Activated T-cell treated with anti-CD3 and anti-CD28 coated beads, Interleukin-2, amount 50 U/mL, for 24 hours (primary cell): Measurements from ENCODE around the gene DCST2.

Source experiments
- DNase-seq: peaks from one replicate; pipeline ENCODE4 v3.0.0-alpha.2; 2020
- H3K27ac Mint-ChIP-seq: 2 replicates; pipeline ENCODE4 v1.8.0; 2020; ENCODE audit warnings: mild to moderate bottlenecking, mixed read lengths
- H3K27me3 Mint-ChIP-seq: 2 replicates; pipeline ENCODE4 v1.8.0; 2020; ENCODE audit warnings: mixed read lengths
- H3K36me3 Mint-ChIP-seq: 2 replicates; pipeline ENCODE4 v1.8.0; 2020; ENCODE audit warnings: low read depth, mixed read lengths
- H3K4me1 Mint-ChIP-seq: 2 replicates; pipeline ENCODE4 v1.8.0; 2020; ENCODE audit warnings: low read depth, mixed read lengths
- H3K4me3 Mint-ChIP-seq: 2 replicates; pipeline ENCODE4 v1.8.0; 2020; ENCODE audit warnings: mild to moderate bottlenecking, moderate library complexity, mixed read lengths
- H3K9me3 Mint-ChIP-seq: 2 replicates; pipeline ENCODE4 v1.8.0; 2020; ENCODE audit warnings: mixed read lengths

The DCST2 gene

GRCh38 chr1:155033524-155033923 lies at the start of gene DCST2, which contains the start of gene DCST1:
Gene DCST2 (minus strand): TSS chr1:155033781. CDS start chr1:155033701, 80 bp downstream.
Gene DCST1 (plus strand): TSS chr1:155033824. CDS start chr1:155034037, 213 bp downstream.
- H3K27me3 Mint-ChIP-seq: peaks cover 1% of the 10 kb centered on the region
- no peaks in the 10 kb centered on the region for H3K36me3 Mint-ChIP-seq

GRCh38 chr1:155083052-155083541 lies 49.5 kb upstream of the DCST2 start:
- DNase-seq: no peak
- Mint-ChIP-seq H3K36me3 (peaks cover 2% of the 10 kb centered on the region), H3K27me3 (peaks cover 47% of the 10 kb centered on the region), H3K4me1 (peaks cover 55% of the 10 kb centered on the region), H3K9me3 (no peaks in the 10 kb centered on the region), H3K27ac (no peak overlapping the region), H3K4me3 (no peak overlapping the region)

More at GRCh38 chr1:155033524-155033923, at the start of gene DCST2, which contains the start of gene DCST1:
- H3K4me3 Mint-ChIP-seq: no peak within 1 kb of the TSS
- no peaks in the 10 kb centered on the region for H3K9me3 Mint-ChIP-seq
- DNase-seq: no peak
- H3K4me1 Mint-ChIP-seq: no peaks in the 10 kb centered on the region
- no peak within 1 kb of the TSS for H3K27ac Mint-ChIP-seq

- peaks cover 56% of the 10 kb centered on the region for H3K4me1 Mint-ChIP-seq
- peak overlapping the region; percentile 20 for H3K4me3 Mint-ChIP-seq
- peaks cover 47% of the 10 kb centered on the region for H3K27me3 Mint-ChIP-seq
- DNase-seq: peak; percentile 54
- peaks cover 2% of the 10 kb centered on the region for H3K36me3 Mint-ChIP-seq
- H3K9me3 Mint-ChIP-seq: no peaks in the 10 kb centered on the region
- H3K27ac Mint-ChIP-seq: no peak overlapping the region
Observed at GRCh38 chr1:155082301-155083051, 48.9 kb upstream of the DCST2 start.

GRCh38 chr1:155081472-155082300 lies 48.1 kb upstream of the DCST2 start:
- H3K36me3 Mint-ChIP-seq: peaks cover 2% of the 10 kb centered on the region
- H3K27ac Mint-ChIP-seq: peak overlapping the region; percentile 34
- peaks cover 47% of the 10 kb centered on the region for H3K27me3 Mint-ChIP-seq
- peak; percentile 58 for DNase-seq
- peaks cover 56% of the 10 kb centered on the region for H3K4me1 Mint-ChIP-seq
- no peaks in the 10 kb centered on the region for H3K9me3 Mint-ChIP-seq
- H3K4me3 Mint-ChIP-seq: peak overlapping the region; percentile 56

GRCh38 chr1:155080312-155081228 lies 47.0 kb upstream of the DCST2 start:
- H3K9me3 Mint-ChIP-seq: no peaks in the 10 kb centered on the region
- H3K27ac Mint-ChIP-seq: no peak overlapping the region
- H3K4me3 Mint-ChIP-seq: no peak overlapping the region
- peak; percentile 52 for DNase-seq
- H3K4me1 Mint-ChIP-seq: peaks cover 50% of the 10 kb centered on the region
- H3K27me3 Mint-ChIP-seq: peaks cover 47% of the 10 kb centered on the region
- peaks cover 2% of the 10 kb centered on the region for H3K36me3 Mint-ChIP-seq

- Mint-ChIP-seq H3K27me3 (peaks cover 47% of the 10 kb centered on the region), H3K4me1 (peaks cover 45% of the 10 kb centered on the region)
Observed at GRCh38 chr1:155079487-155080311, 46.1 kb upstream of the DCST2 start.

GRCh38 chr1:155079210-155079486 lies 45.6 kb upstream of the DCST2 start:
- DNase-seq: no peak
- Mint-ChIP-seq H3K9me3 (no peaks in the 10 kb centered on the region), H3K27me3 (peaks cover 41% of the 10 kb centered on the region), H3K36me3 (no peaks in the 10 kb centered on the region), H3K4me1 (peaks cover 43% of the 10 kb centered on the region), H3K4me3 (peak overlapping the region; percentile 65), H3K27ac (peak overlapping the region; percentile 53)

More at GRCh38 chr1:155079487-155080311, 46.1 kb upstream of the DCST2 start:
- Mint-ChIP-seq H3K9me3 (no peaks in the 10 kb centered on the region), H3K4me3 (peak overlapping the region; percentile 65), H3K27ac (peak overlapping the region; percentile 53), H3K36me3 (no peaks in the 10 kb centered on the region)
- DNase-seq: peak; percentile 51

- H3K27me3 Mint-ChIP-seq: peaks cover 36% of the 10 kb centered on the region
- H3K4me3 Mint-ChIP-seq: peak within 1 kb of the TSS; percentile 65
Observed at GRCh38 chr1:155078469-155079209, 45.1 kb upstream of the DCST2 start, which contains the start of gene EFNA3. Gene EFNA3 (plus strand): TSS chr1:155078837. CDS start chr1:155078942, 105 bp downstream.

GRCh38 chr1:155077758-155078445 lies 44.3 kb upstream of the DCST2 start:
- no peaks in the 10 kb centered on the region for H3K36me3 Mint-ChIP-seq
- no peak overlapping the region for H3K27ac Mint-ChIP-seq

More at GRCh38 chr1:155078469-155079209, 45.1 kb upstream of the DCST2 start, which contains the start of gene EFNA3:
- Mint-ChIP-seq H3K36me3 (no peaks in the 10 kb centered on the region), H3K27ac (peak within 1 kb of the TSS; percentile 53), H3K4me1 (peaks cover 43% of the 10 kb centered on the region), H3K9me3 (no peaks in the 10 kb centered on the region)
- peak; percentile 83 for DNase-seq

GRCh38 chr1:155077346-155077745 lies 43.8 kb upstream of the DCST2 start:
- H3K27me3 Mint-ChIP-seq: peaks cover 23% of the 10 kb centered on the region

More at GRCh38 chr1:155077758-155078445, 44.3 kb upstream of the DCST2 start:
- Mint-ChIP-seq H3K9me3 (no peaks in the 10 kb centered on the region), H3K4me1 (peaks cover 42% of the 10 kb centered on the region), H3K4me3 (no peak overlapping the region), H3K27me3 (peaks cover 29% of the 10 kb centered on the region)
- DNase-seq: peak; percentile 33

GRCh38 chr1:155076371-155076770 lies 42.8 kb upstream of the DCST2 start:
- no peak overlapping the region for H3K27ac Mint-ChIP-seq
- H3K4me1 Mint-ChIP-seq: peaks cover 34% of the 10 kb centered on the region
- no peaks in the 10 kb centered on the region for H3K9me3 Mint-ChIP-seq
- H3K27me3 Mint-ChIP-seq: peaks cover 16% of the 10 kb centered on the region
- DNase-seq: no peak
- no peak overlapping the region for H3K4me3 Mint-ChIP-seq
- no peaks in the 10 kb centered on the region for H3K36me3 Mint-ChIP-seq

More at GRCh38 chr1:155077346-155077745, 43.8 kb upstream of the DCST2 start:
- H3K27ac Mint-ChIP-seq: no peak overlapping the region
- peaks cover 37% of the 10 kb centered on the region for H3K4me1 Mint-ChIP-seq
- H3K36me3 Mint-ChIP-seq: no peaks in the 10 kb centered on the region
- DNase-seq: no peak
- H3K4me3 Mint-ChIP-seq: no peak overlapping the region
- no peaks in the 10 kb centered on the region for H3K9me3 Mint-ChIP-seq

- Mint-ChIP-seq H3K4me1 (peaks cover 32% of the 10 kb centered on the region), H3K9me3 (no peaks in the 10 kb centered on the region), H3K27ac (no peak overlapping the region)
Observed at GRCh38 chr1:155075535-155075934, 42.0 kb upstream of the DCST2 start.

More at GRCh38 chr1:155075535-155075934, 42.0 kb upstream of the DCST2 start:
- Mint-ChIP-seq H3K36me3 (no peaks in the 10 kb centered on the region), H3K27me3 (peaks cover 11% of the 10 kb centered on the region), H3K4me3 (no peak overlapping the region)
- DNase-seq: no peak
